GM18526 (cell line): Measurements from ENCODE around the gene USP26.

Experiments used
- POLR2A ChIP-seq: IDR thresholded peaks from 3 replicates; pipeline ENCODE4 v1.6.1; 2011; ENCODE audit not compliant: insufficient read length; ENCODE audit errors: extremely low read depth

Gene USP26, protein sequence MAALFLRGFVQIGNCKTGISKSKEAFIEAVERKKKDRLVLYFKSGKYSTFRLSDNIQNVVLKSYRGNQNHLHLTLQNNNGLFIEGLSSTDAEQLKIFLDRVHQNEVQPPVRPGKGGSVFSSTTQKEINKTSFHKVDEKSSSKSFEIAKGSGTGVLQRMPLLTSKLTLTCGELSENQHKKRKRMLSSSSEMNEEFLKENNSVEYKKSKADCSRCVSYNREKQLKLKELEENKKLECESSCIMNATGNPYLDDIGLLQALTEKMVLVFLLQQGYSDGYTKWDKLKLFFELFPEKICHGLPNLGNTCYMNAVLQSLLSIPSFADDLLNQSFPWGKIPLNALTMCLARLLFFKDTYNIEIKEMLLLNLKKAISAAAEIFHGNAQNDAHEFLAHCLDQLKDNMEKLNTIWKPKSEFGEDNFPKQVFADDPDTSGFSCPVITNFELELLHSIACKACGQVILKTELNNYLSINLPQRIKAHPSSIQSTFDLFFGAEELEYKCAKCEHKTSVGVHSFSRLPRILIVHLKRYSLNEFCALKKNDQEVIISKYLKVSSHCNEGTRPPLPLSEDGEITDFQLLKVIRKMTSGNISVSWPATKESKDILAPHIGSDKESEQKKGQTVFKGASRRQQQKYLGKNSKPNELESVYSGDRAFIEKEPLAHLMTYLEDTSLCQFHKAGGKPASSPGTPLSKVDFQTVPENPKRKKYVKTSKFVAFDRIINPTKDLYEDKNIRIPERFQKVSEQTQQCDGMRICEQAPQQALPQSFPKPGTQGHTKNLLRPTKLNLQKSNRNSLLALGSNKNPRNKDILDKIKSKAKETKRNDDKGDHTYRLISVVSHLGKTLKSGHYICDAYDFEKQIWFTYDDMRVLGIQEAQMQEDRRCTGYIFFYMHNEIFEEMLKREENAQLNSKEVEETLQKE

DNA sequence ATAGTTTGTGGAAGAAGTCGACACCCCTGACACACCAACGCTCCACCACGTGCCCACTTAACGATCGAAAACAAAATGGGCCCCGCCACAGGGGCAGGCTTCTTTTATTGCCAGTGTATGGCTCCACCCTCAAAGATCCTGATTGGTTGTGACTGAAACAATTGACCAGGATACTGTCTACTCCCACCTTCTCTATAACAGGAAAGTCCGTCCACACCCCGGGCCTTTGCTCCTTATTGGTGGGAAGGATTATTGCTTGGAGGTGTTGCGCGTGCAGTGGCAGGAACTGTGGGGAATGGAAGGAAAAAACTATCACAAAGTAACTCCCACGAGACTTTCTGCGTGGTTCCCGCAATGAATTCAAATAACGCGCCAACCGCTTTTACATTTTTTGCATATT lies at the start of gene USP26:
USP26 (minus strand) TSS at position 79 of the 400 bp plus-strand sequence. CDS start 68,889 bp downstream, outside the sequence.
- no peak for TF ChIP-seq POLR2A

DNA sequence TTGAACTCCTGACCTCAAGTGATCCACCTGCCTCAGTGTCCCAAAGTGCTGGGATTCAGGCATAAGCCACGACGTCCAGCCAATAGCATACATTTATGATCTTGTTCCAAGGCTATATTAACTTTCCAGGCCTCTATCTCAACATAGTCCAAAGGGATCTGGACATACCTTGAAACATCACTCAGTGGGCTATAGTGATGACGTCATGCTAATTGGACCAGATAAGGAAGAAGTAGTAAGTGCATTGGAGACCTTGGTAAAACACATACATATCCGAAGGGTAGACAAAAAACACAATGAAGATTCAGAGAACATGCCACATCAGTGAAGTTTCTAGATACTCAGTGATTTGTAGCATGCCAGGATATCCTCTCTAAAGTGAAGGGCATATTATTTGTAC lies 37.4 kb upstream of the USP26 start:
- TF ChIP-seq POLR2A = no peak

DNA sequence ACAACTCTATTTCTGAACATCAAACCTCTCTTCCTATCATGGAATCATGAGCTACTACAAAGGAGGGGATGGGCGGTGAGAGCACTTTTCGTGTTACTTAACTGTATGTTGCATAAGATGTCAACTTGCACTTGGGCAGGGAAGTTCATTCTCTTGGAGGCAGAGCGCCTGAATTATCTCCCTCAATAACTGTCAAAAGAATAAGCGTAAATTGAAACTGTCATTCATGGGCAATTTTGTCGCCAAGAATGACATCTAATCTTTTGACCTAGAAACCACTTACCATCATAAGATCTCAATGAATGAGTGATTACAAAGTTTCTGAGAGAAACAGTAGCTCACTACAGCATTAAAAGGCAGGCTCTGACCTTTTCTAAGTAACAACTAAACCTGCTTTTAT lies 23.5 kb upstream of the USP26 start:
- TF ChIP-seq POLR2A = no peak

DNA sequence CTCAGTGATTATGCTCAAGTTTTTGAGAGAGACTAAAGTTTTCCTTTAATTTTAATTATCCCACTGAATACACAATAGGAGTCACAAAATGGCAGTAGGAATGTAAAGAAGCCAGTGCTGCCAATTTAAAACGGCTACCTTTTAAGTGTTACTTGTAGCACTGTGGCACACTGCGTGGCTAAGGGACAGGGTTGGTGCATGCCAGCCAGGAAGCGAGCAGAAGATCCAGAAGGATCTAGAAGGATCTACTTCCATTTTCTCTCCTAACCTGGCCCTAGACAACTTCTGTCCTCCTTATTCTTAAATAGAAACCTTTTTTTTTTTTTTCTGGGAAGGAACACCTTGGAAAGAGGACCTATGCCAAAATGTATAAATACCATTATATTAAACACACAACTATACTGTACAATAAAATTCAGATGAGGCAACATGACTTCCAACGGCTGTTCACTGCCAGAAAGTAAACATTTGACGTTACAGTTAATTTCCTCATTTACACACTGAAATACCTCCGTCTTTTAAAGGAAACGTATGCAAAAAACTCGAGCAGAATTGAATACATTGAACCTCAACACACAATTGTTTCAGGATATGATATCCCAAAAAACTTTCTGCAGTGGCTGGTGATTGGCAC lies 2.7 kb downstream of the USP26 start:
- TF ChIP-seq POLR2A = no peak

DNA sequence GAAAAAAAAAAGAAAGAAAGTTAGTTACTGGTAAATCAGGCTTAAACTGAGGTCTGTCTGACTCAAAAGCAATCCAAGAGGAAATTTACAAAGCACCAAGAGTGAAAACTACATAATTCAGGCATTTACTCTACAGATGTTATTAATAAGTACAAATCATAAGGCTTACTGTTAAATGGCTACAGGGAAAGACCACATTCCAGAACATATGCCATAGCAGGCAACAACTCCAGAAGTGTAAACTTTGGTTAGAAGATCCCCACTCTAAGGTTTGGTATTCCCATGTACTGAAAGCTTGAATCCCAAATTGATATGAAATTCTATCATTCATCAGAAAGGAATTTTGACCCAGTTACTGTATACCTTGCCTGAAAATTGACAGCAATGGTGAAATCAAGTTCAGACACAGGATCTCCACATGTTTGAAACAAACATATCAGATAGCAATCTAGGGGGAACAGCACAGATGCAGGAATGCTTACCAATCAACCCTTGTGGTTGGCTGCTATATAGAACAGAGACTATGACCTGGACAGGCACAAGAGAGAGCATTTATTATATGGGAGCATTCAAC lies 6.6 kb downstream of the USP26 start:
- TF ChIP-seq POLR2A = no peak

DNA sequence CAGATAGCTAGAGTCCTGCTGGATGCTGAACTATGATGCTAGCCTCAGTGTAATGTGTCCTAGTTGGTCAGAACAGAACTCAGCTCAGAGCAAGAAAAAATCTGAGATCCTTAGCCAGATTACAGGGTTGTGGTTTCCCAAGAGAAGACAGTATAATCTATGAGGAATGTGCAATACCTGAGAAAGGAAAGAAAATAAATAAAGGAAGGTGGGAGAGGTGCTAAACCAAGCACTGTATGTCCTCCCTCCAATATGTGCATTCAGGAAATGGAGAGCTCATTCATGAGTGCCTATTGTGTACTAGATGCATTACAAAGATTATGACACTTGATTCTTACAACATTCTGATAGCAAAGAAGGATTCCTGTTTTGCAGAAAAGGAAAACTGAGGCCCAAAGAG lies 7.5 kb downstream of the USP26 start:
- TF ChIP-seq POLR2A = no peak

DNA sequence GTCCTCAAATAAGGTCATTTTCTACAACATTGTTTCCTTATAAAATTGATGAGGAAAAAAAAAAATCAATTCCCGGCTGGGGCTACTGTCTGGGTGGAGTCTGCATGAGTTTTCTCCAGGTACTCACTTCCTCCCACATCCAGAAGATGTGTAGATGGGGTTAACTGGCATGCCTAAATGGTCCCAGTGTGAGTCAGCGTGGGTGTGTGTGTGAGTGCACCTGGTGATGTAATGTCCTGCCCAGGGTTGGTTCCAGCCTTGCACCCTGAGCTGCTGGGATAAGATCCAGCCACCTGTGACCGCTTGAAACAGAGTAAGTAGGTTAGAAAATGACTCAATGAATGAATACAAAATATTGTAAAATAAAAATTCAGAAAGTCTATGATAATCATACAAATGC lies 11.1 kb downstream of the USP26 start:
- no peak for TF ChIP-seq POLR2A

DNA sequence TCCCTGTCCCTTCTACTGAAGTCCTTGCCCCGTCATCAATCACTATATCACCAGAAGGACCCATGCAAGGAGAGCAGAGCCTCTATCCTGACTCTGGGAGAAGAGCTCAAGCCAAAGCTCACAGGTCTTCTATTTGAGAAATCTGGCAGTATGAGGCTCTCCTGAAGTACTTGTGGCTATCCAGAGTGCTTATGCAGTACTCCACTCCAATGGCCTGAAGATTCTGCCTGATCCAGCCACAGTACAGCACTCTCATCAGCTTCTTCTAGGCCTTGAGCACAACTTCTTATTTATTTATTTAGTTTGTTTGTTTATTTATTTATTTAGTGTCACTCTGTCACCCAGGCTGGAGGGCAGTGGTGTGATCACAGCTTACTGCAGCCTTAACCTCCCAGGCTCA lies 13.0 kb downstream of the USP26 start:
- no peak for TF ChIP-seq POLR2A

DNA sequence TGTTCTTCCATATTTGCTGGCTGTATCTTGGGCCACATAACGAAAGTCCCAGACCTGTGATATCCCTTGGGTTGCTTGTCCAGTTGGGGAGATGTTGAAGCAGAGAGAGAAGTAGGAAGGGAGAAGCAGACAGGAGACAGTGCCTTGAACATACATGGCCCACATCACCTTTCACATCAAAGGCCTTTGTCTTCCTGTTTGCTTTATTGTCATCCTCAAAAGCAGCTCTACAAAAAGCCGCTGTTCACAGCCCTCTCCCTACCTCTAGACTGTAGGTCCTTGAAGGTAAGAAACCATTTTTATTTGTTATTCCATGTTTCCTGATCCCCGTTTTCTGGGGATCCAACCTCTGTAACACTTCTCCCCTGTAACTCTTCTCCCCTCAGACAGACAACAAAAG lies 14.9 kb downstream of the USP26 start:
- TF ChIP-seq POLR2A = no peak

DNA sequence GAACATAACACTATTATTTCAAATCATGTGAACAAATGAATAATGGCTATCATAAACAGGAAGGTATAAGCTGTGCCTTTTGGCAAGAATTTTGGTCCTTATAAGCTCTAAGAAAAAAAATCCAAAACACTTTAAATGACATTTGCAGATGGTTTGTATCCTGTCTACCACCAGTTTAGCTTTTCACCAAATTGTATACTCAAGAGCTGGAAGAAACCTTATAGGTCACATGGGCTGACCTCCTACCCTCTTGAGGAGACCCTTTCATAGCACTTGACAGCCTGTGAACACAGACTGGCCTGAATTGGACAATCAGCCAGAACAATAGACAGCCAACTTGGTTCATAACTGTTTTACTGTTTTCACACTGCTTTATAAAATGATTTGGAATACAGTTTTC lies 24.3 kb downstream of the USP26 start:
- TF ChIP-seq POLR2A = no peak

DNA sequence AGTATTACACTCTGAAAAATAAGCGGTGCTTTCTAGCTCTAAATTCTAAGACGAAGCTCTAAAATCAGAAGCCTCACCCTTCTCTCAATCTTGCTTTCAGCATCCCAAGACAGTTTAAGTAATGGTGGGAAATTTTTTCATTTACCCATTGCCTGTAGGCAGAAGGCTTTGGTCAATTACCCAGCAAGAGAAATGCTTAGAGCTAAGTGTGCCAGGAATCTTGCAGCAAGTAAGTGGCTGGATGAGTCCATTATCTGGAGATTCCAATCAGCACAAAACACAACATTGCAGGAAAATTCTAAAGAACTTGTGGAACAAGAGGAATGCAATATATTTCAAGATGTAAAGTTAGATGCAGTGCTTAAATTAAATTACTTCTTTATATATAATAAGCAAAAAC lies 28.4 kb downstream of the USP26 start:
- no peak for TF ChIP-seq POLR2A

DNA sequence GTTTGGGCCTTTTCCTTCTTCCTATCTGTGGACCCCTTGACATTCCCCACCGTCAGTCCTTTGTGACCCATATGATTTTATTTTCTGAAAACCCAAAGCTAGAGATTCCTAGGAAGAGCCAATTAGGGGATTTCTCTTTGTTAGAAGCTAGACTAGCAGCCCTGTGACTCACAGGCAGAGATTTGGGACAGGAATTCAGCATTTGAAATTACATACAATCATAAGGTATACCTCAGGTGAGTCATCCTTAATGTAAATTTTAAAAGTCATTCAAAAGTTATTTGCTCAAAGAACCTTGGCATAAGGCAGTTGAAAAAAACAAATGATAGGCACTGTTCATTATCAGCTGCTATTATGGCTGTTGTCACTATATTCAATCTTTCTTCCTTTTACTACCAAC lies 40.6 kb downstream of the USP26 start:
- no peak for TF ChIP-seq POLR2A

DNA sequence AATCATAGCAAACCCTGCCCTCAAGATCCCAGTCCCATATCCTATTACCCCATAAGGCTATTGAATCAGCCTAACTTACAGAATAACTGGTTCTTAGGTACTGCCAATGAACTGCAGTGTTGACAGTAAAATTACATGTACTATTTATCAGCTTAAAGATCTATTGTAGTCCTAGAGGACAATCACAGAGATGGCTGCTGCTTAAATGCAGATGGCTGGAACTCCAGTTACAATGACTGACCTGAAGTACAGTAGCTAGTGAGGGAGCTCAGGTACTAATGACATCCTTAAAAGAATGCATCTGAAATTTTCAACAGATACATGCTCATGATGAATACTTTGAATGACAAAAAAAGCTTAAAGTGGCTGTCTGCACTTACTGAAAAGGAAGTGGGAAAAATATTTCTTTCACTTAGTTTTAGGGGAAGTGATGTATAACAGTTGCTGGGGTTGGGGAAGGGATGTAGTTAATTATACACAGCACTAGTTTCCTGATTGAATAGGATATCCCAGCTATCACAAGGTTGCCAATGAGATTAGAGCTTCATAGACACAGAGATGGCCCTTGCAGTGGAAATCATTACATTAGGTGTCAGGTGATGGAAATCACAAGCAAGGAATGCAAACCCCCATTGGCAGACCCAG lies 42.0 kb downstream of the USP26 start:
- no peak for TF ChIP-seq POLR2A

DNA sequence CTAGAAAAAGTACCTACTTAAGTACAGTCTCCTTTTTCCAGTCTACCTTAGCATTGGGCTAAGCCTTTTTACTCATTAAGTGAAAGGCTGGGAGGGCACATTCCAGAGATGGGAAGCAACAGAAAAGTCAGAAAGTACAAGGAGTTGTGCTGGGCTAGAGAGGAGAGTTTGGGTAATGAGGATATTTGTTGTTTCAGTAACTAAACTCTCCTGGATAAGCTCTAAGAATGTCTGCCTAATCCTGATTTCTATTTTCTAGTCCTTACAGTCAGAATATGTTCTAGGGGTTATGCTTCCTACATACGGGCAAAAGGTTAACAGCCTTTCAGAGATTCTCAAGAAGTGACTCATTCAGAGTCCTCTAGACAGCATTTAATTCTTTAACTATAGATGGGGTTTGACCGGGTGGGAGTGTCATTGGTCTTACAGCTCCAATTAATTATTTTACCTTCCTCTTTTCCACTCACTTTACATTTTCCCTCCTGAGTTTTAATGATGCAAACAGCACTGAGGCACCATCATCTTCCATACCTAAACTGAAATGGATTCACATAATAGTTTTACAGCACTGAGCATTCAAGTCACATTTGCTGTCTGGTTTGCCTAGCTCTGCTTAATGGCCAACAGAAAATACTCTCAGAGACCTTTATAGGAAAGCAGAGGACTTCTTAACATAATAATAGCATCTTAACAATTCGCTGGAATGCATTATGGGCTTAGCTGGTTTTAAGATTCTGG lies 42.9 kb downstream of the USP26 start:
- no peak for TF ChIP-seq POLR2A
